Measurements from ENCODE around the gene PDZD7.

GRCh38 chr10:100993986-100994708 is 36.8 kb downstream of the PDZD7 start:
- TF ChIP-seq, protein P1, sequence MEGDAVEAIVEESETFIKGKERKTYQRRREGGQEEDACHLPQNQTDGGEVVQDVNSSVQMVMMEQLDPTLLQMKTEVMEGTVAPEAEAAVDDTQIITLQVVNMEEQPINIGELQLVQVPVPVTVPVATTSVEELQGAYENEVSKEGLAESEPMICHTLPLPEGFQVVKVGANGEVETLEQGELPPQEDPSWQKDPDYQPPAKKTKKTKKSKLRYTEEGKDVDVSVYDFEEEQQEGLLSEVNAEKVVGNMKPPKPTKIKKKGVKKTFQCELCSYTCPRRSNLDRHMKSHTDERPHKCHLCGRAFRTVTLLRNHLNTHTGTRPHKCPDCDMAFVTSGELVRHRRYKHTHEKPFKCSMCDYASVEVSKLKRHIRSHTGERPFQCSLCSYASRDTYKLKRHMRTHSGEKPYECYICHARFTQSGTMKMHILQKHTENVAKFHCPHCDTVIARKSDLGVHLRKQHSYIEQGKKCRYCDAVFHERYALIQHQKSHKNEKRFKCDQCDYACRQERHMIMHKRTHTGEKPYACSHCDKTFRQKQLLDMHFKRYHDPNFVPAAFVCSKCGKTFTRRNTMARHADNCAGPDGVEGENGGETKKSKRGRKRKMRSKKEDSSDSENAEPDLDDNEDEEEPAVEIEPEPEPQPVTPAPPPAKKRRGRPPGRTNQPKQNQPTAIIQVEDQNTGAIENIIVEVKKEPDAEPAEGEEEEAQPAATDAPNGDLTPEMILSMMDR (IDR thresholded peaks at IDR 0.05) = peak; percentile 92
- TF ChIP-seq POLR2AphosphoS5 (IDR thresholded peaks at IDR 0.05; ENCODE audit: low read depth, low read length) = 0 out of 2 replicates have a peak, but pooled peaks have one; percentile 14
